ENCODE measurements around the gene TM9SF4.

DNA sequence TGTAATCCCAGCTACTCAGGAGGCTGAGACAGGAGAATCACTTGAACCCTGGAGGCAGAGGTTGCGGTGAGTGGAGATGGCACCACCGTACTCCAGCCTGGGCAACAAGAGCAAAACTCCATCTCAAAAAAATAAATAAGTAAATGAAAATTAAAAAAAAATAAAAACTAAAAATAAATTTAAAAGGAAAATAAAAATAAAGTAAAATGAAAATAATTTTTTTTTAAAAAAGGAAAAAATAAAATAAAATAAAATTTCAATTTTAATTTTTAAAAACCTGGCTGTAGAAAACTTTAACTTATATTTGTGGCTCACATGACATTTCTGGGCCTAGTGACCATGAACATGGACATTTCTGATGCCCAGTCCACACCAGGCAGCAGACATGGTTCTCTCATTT, 41.3 kb upstream of the TM9SF4 start:
- TF ChIP-seq, protein P1, sequence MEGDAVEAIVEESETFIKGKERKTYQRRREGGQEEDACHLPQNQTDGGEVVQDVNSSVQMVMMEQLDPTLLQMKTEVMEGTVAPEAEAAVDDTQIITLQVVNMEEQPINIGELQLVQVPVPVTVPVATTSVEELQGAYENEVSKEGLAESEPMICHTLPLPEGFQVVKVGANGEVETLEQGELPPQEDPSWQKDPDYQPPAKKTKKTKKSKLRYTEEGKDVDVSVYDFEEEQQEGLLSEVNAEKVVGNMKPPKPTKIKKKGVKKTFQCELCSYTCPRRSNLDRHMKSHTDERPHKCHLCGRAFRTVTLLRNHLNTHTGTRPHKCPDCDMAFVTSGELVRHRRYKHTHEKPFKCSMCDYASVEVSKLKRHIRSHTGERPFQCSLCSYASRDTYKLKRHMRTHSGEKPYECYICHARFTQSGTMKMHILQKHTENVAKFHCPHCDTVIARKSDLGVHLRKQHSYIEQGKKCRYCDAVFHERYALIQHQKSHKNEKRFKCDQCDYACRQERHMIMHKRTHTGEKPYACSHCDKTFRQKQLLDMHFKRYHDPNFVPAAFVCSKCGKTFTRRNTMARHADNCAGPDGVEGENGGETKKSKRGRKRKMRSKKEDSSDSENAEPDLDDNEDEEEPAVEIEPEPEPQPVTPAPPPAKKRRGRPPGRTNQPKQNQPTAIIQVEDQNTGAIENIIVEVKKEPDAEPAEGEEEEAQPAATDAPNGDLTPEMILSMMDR (conservative IDR thresholded peaks at IDR 0.05): no peak
- no peak for TF ChIP-seq EZH2 (IDR thresholded peaks at IDR 0.05; ENCODE audit: low read depth)
